Mucosa of descending colon (tissue), 3 donors: ENCODE results near the gene CACNA1H. TPM values are rescaled to one million over a fixed set of nuclear protein-coding genes. Genes with fewer than 3 reads are reported as not detected.

Source experiments
- ATAC-seq: fragments of 200-7000 bp; cut with Tn5 transposase; one replicate; pipeline ENCODE4 v1.9.1; 2020; ENCODE audit warnings: mild to moderate bottlenecking, moderate library complexity
- DNase-seq, 3 donors: peaks; one replicate each; pipeline ENCODE4 v3.0.0-alpha.2; 2020
- H3K36me3 ChIP-seq: fragments of 200-600 bp; one replicate; pipeline ENCODE4 v1.8.0; 2021; ENCODE audit warnings: low read depth, mild to moderate bottlenecking
- H3K4me1 ChIP-seq: fragments of 200-600 bp; one replicate; pipeline ENCODE4 v1.8.0; 2021; ENCODE audit warnings: low read depth, mild to moderate bottlenecking
- H3K4me3 ChIP-seq: fragments of 200-600 bp; one replicate; pipeline ENCODE4 v1.8.0; 2021; ENCODE audit warnings: mild to moderate bottlenecking
- H3K9me3 ChIP-seq: fragments of 200-600 bp; one replicate; pipeline ENCODE4 v1.8.0; 2021; ENCODE audit warnings: mild to moderate bottlenecking
- CTCF ChIP-seq: fragments of 200-600 bp; IDR thresholded peaks from one replicate; pipeline ENCODE4 v1.8.0; 2022; ENCODE audit warnings: antibody characterized with exemption, mild to moderate bottlenecking
- intact Hi-C, 2 donors: fragments of 100-400 bp; cut with DNase I in 1 of 2; cut with micrococcal nuclease in 1 of 2; formaldehyde crosslinking; loops; one replicate each; pipeline versions ENCODE4 v1.11.0 to v1.11.1; 2022; cut with DNase I, micrococcal nuclease
- total RNA-seq, 3 donors: library from RNA; stranded (reverse); fragmentation: NEBNext Ultra II Directional in 2 of 3; extraction: Animal tissue kit (Norgen Biotek cat#: 25700) in 2 of 3; gene quantifications; one replicate each; pipeline versions ENCODE4 v1.2.1 to v1.2.4, GENCODE V29; 2021 to 2023
- donor health status: DM: no; HTN: no; CAD: no; lungs with moderate emphysema.
- donor health status: DM: no; HTN: no; CAD: no.
- donor health status: DM: no; HTN: yes; CAD: no.

CACNA1H gene
- total RNA-seq, 3 donors from 2014 or later = 6.0 to 160 (median 9.5) TPM

- DNase-seq = no peak
- no peak for TF ChIP-seq CTCF
- no peak overlapping the region for H3K4me3 ChIP-seq
- H3K9me3 ChIP-seq = no peaks in the 10 kb centered on the region
- no peaks in the 10 kb centered on the region for H3K36me3 ChIP-seq
- H3K4me1 ChIP-seq = no peaks in the 10 kb centered on the region
- intact Hi-C loops = no loop called here
- ATAC-seq = no peak
Observed at GRCh38 chr16:1119766-1120576, 32.9 kb upstream of the CACNA1H start.

GRCh38 chr16:1120577-1120941 is 32.3 kb upstream of the CACNA1H start:
- intact Hi-C loops = no loop called here

GRCh38 chr16:1121009-1121408 is 31.9 kb upstream of the CACNA1H start:
- no peaks in the 10 kb centered on the region for H3K9me3 ChIP-seq
- TF ChIP-seq CTCF = no peak
- no peaks in the 10 kb centered on the region for H3K4me1 ChIP-seq
- ATAC-seq = no peak
- no peaks in the 10 kb centered on the region for H3K36me3 ChIP-seq
- no peak overlapping the region for H3K4me3 ChIP-seq
- intact Hi-C loops = no loop called here
- DNase-seq = no peak

More at GRCh38 chr16:1120577-1120941, 32.3 kb upstream of the CACNA1H start:
- Histone ChIP-seq H3K4me1 (no peaks in the 10 kb centered on the region), H3K4me3 (no peak overlapping the region), H3K9me3 (no peaks in the 10 kb centered on the region), H3K36me3 (no peaks in the 10 kb centered on the region)
- DNase-seq (no peak), ATAC-seq (no peak)
- TF ChIP-seq CTCF = no peak

DNA sequence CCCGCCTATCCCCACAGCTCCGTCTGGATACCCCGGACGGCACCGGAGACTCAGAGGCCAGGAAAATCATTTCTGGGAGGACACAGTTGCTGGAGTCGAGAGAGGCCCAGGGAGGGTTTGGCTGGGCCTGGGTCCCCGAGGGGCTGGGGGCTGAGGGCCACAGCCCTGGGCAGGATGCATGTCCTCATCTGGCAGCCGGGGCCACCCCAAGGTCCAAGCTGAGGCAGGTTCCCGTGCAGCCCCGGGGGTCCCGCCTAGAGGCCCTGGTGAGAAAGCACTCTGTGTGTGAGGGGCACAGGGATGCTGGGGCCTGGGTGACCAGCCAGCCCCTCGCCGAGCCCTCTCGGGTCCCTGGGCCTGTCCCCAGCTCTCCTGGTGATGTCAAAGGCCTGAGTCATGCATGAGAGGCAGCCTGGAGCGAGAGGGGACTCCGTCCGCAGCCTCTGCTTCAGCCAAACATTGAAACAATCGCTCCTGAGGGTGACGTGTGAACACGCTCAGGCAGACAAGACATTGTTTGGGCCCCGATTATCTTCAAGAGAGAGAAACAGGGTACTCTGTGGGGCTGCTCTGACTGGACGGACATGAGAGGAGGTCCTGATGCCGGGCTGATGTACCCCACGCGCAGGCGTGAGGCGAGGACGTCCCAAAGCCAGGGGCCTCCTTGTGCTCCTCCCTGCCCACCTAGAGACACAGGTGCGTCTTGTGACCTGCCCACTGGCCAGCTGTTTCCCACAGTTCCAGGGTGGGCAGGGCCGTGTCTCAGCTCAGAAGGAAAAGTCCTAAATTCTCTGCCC is 31.1 kb upstream of the CACNA1H start:
- intact Hi-C loops = no loop called here
- no peak for ATAC-seq
- no peaks in the 10 kb centered on the region for H3K36me3 ChIP-seq
- no peak overlapping the region for H3K4me3 ChIP-seq
- H3K9me3 ChIP-seq = no peaks in the 10 kb centered on the region
- no peak for TF ChIP-seq CTCF
- DNase-seq = no peak
- no peaks in the 10 kb centered on the region for H3K4me1 ChIP-seq

- intact Hi-C loops = no loop called here
- DNase-seq (no peak), ATAC-seq (no peak)
- no peaks in the 10 kb centered on the region for H3K9me3 ChIP-seq
- no peak overlapping the region for H3K4me3 ChIP-seq
- H3K36me3 ChIP-seq = no peaks in the 10 kb centered on the region
- H3K4me1 ChIP-seq = no peaks in the 10 kb centered on the region
- TF ChIP-seq CTCF = no peak
Observed at GRCh38 chr16:1122398-1122765, 30.5 kb upstream of the CACNA1H start.
